Measurements from ENCODE around the gene HOXD9. TPM values are rescaled to one million over a fixed set of nuclear protein-coding genes. Genes with fewer than 3 reads are reported as not detected.

Gene HOXD9
- total RNA-seq, 6 donors from 2014 or later, result 0.40 to 1.2 TPM; not detected in 4

GRCh38 chr2:176166272-176166671, 43.8 kb downstream of the HOXD9 start:
- Histone ChIP-seq H3K27ac (no peak overlapping the region), H3K27me3 (peaks cover 0 to 48% (median 18%) of the 10 kb centered on the region in 4 donors), H3K4me3 (no peak overlapping the region), H3K9me3 (no peaks in the 10 kb centered on the region), H3K36me3 (no peaks in the 10 kb centered on the region), H3K4me1 (peaks cover 0 to 8% (median 3%) of the 10 kb centered on the region in 4 donors)
- DNase-seq (no peak), ATAC-seq (ENCODE audit: low FRiP score in 2 of 2) (no peak)
- WGBS, 2 donors, result 33 to 34% methylated on average over 2 of the region's 2 CpGs
- TF ChIP-seq CTCF (IDR thresholded peaks at IDR 0.05), result no peak

- TF ChIP-seq CTCF (IDR thresholded peaks at IDR 0.05), result no peak
- 54 to 55% methylated on average over 1 of the region's 1 CpG for WGBS, 2 donors
Observed at GRCh38 chr2:176167398-176167797, 44.9 kb downstream of the HOXD9 start.

GRCh38 chr2:176169181-176169580, 46.7 kb downstream of the HOXD9 start:
- Histone ChIP-seq H3K27ac (no peak overlapping the region), H3K27me3 (peaks cover 0 to 37% (median 18%) of the 10 kb centered on the region in 4 donors), H3K4me3 (no peak overlapping the region), H3K9me3 (no peaks in the 10 kb centered on the region), H3K36me3 (no peaks in the 10 kb centered on the region), H3K4me1 (peaks cover 8 to 21% (median 9%) of the 10 kb centered on the region in 4 donors)
- WGBS, 2 donors, result 88% methylated on average over 5 of the region's 5 CpGs; no CpG with 5 or more reads in 1 of the 2 donors
- TF ChIP-seq EP300 (IDR thresholded peaks at IDR 0.05), result no peak
- TF ChIP-seq POLR2A (IDR thresholded peaks at IDR 0.05), result no peak
- TF ChIP-seq CTCF (IDR thresholded peaks at IDR 0.05), result no peak
- TF ChIP-seq POLR2AphosphoS5 (IDR thresholded peaks at IDR 0.05), result no peak
- DNase-seq, result no peak
- no peak for ATAC-seq (ENCODE audit: low FRiP score in 2 of 2)

More at GRCh38 chr2:176167398-176167797, 44.9 kb downstream of the HOXD9 start:
- no peaks in the 10 kb centered on the region for H3K9me3 ChIP-seq
- no peak overlapping the region for H3K4me3 ChIP-seq
- DNase-seq (no peak), ATAC-seq (ENCODE audit: low FRiP score in 2 of 2) (no peak)
- peaks cover 0 to 49% (median 20%) of the 10 kb centered on the region in 4 donors for H3K27me3 ChIP-seq
- H3K27ac ChIP-seq, result no peak overlapping the region
- H3K4me1 ChIP-seq, result peaks cover 8 to 20% (median 9%) of the 10 kb centered on the region in 4 donors
- H3K36me3 ChIP-seq, result no peaks in the 10 kb centered on the region

GRCh38 chr2:176169711-176170110, 47.2 kb downstream of the HOXD9 start:
- H3K36me3 ChIP-seq, result no peaks in the 10 kb centered on the region
- WGBS, 2 donors, result 67 to 68% methylated on average over 2 of the region's 2 CpGs
- H3K4me3 ChIP-seq, result no peak overlapping the region
- H3K27me3 ChIP-seq, result peaks cover 0 to 35% (median 17%) of the 10 kb centered on the region in 4 donors
- DNase-seq, result no peak
- peaks cover 8 to 21% (median 9%) of the 10 kb centered on the region in 4 donors for H3K4me1 ChIP-seq
- no peak for ATAC-seq (ENCODE audit: low FRiP score in 2 of 2)
- H3K9me3 ChIP-seq, result no peaks in the 10 kb centered on the region
- no peak overlapping the region for H3K27ac ChIP-seq
- TF ChIP-seq POLR2AphosphoS5 (IDR thresholded peaks at IDR 0.05), result no peak
- no peak for TF ChIP-seq CTCF (IDR thresholded peaks at IDR 0.05)
- no peak for TF ChIP-seq POLR2A (IDR thresholded peaks at IDR 0.05)
- no peak for TF ChIP-seq EP300 (IDR thresholded peaks at IDR 0.05)

- 67 to 86% methylated on average over 1 of the region's 1 CpG for WGBS, 2 donors
- no peak for ATAC-seq (ENCODE audit: low FRiP score in 2 of 2)
- Histone ChIP-seq H3K4me3 (no peak overlapping the region), H3K36me3 (no peaks in the 10 kb centered on the region), H3K27ac (no peak overlapping the region), H3K4me1 (peaks cover 3 to 17% (median 9%) of the 10 kb centered on the region in 4 donors), H3K27me3 (peaks cover 0 to 29% (median 14%) of the 10 kb centered on the region in 4 donors), H3K9me3 (no peaks in the 10 kb centered on the region)
- no peak for DNase-seq
- TF ChIP-seq POLR2AphosphoS5 (IDR thresholded peaks at IDR 0.05), result no peak
- no peak for TF ChIP-seq EP300 (IDR thresholded peaks at IDR 0.05)
- no peak for TF ChIP-seq CTCF (IDR thresholded peaks at IDR 0.05)
- no peak for TF ChIP-seq POLR2A (IDR thresholded peaks at IDR 0.05)
Observed at GRCh38 chr2:176170602-176171305, 48.2 kb downstream of the HOXD9 start.
